ENCODE measurements around the gene SKIDA1. TPM values are rescaled to one million over a fixed set of nuclear protein-coding genes. Genes with fewer than 3 reads are reported as not detected.

The SKIDA1 gene
- total and polyA plus RNA-seq, 8 donors: under 0.01 to 2.7 (median 0.45) TPM; not detected in 1

DNA sequence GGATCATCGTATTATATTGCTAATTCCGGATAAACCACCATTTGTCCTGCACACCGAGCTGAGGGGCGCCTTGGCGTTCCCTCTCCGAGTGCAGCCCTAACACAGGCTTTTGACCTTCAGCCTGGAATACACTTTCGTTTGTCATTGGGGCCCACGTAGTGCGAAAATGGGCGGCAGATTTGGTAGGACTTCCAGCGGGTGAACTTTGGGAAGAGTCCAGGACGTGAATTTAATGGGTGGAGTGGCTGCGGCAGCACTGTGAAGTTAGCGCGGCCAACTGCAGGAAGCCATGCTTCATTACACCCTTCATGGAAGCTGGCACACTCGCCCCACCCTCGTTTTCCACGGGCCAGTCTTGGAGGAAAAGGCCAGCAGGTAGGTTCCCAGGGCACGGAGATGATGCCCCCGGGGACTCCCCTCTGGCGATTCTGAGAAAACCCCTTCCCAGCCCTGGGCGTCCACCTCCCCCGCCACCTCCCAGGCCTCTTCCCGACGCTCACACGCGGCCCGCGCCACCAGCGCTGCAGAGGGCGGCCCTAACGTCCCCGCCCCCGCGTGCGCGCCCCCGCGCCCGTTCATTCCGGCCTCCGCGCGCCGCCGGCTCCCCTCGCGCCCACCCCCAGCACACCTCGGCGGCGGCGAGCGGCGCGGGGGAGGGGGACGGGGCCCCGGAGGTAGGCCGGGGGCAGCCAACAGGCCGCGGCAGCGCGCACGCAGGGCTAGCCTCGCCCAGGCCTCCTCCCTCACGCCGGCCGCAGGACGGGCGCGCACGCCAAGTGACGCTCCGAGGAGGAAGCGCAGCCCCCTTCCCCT is 8.2 kb upstream of the SKIDA1 start, which contains the start of gene MLLT10:
Gene MLLT10 (plus strand): TSS at position 766 of the 813 bp plus-strand sequence. CDS start 413 bp downstream, outside the sequence.
- no peaks in the 10 kb centered on the region for H3K27me3 ChIP-seq
- H3K9me3 ChIP-seq: no peaks in the 10 kb centered on the region
- peaks cover 15 to 49% (median 30%) of the 10 kb centered on the region in 4 donors for H3K4me1 ChIP-seq
- intact Hi-C loops (cut with DNase I; ENCODE audit: low total_unique reads): no loop called here
- peak within 1 kb of the TSS; percentile 94 to 100 (median 98) for H3K27ac ChIP-seq
- TF ChIP-seq POLR2A (IDR thresholded peaks at IDR 0.05): peak in 1 of 4 donors; percentile 11
- TF ChIP-seq POLR2AphosphoS5 (IDR thresholded peaks at IDR 0.05): peak; percentile 42 to 81 (median 55)
- TF ChIP-seq, protein P1, sequence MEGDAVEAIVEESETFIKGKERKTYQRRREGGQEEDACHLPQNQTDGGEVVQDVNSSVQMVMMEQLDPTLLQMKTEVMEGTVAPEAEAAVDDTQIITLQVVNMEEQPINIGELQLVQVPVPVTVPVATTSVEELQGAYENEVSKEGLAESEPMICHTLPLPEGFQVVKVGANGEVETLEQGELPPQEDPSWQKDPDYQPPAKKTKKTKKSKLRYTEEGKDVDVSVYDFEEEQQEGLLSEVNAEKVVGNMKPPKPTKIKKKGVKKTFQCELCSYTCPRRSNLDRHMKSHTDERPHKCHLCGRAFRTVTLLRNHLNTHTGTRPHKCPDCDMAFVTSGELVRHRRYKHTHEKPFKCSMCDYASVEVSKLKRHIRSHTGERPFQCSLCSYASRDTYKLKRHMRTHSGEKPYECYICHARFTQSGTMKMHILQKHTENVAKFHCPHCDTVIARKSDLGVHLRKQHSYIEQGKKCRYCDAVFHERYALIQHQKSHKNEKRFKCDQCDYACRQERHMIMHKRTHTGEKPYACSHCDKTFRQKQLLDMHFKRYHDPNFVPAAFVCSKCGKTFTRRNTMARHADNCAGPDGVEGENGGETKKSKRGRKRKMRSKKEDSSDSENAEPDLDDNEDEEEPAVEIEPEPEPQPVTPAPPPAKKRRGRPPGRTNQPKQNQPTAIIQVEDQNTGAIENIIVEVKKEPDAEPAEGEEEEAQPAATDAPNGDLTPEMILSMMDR (IDR thresholded peaks at IDR 0.05): peak in 3 of 7 experiments; percentile 35 to 50 (median 39)
- TF ChIP-seq EP300 (IDR thresholded peaks at IDR 0.05): no peak
- H3K4me3 ChIP-seq: peak within 1 kb of the TSS; percentile 86 to 95 (median 88)
- peaks cover 0 to 23% (median 19%) of the 10 kb centered on the region in 4 donors for H3K36me3 ChIP-seq
- 0 to 1% (median 1%) methylated on average over 18 to 69 of the region's 74 CpGs for WGBS, 5 donors
- DNase-seq: peak; percentile 93 to 99

DNA sequence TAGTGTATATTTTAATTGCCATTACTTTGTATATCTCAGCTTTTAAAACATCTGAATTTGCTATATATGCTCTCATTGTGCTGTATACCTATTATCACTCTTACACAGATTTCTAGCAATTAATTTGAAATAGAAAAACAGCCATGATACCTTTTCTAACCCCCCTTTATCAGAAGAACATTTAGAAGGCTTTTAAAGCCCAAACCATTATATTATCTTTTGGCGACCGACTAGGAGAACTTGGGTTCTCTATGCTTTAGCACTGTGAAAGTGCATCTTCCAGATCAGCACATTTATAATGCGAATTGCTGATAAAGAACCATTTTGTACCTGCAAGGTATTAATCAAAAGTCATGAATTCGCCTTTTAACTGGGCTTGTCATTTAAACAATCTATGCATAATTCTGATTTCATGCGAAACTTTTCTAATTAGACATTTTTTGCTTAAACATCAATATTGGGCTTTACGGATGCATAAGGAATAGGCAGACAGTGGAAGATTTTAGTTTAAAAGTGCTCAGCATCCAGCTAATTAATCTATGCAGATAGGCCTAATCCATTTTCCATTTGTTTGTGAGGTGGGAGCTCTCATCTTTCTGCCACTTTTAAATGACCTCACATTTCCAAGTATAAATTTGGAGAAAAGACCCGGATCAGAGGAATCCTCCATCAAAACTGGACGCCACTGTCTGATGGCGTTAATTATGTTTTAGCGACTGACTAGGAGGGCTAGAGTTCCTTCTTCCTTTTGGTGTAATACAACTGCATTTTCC is 7.4 kb upstream of the SKIDA1 start:
- Histone ChIP-seq H3K36me3 (peaks cover 0 to 15% (median 11%) of the 10 kb centered on the region in 4 donors), H3K4me3 (peak overlapping the region; percentile 86 to 95 (median 88)), H3K27me3 (no peaks in the 10 kb centered on the region), H3K9me3 (no peaks in the 10 kb centered on the region), H3K27ac (peak overlapping the region; percentile 94 to 100 (median 98)), H3K4me1 (peaks cover 15 to 50% (median 33%) of the 10 kb centered on the region in 4 donors)
- peak in 1 of 2 donors; percentile 17 for DNase-seq
- intact Hi-C loops (cut with DNase I; ENCODE audit: low total_unique reads): no loop called here
- TF ChIP-seq POLR2AphosphoS5 (IDR thresholded peaks at IDR 0.05) (no peak), POLR2A (IDR thresholded peaks at IDR 0.05) (no peak), EP300 (IDR thresholded peaks at IDR 0.05) (no peak)
- TF ChIP-seq, protein P1 (IDR thresholded peaks at IDR 0.05): no peak
- 24 to 37% (median 31%) methylated on average over 10 of the region's 10 CpGs for WGBS, 5 donors

DNA sequence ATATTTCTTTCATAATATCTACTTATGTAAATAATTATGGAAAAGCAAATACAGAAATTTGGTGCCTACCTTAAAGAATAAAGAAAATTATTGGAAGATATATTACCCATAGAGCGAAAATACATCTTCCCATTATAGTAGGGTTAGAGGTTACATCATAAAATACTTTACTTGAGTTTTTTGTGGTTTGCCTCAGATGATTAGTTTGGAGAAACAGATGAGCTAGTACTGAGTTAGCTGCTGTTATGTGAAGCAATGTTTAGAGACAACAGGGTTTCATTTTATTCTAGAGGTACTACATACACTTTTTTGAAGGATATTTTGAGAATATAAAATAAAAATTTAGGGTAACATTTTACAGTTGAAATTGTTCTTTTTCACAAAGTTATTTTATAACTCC is 5.7 kb upstream of the SKIDA1 start:
- DNase-seq: peak in 1 of 2 donors; percentile 5
- WGBS, 5 donors: 67 to 83% (median 77%) methylated on average over 1 of the region's 1 CpG
- Histone ChIP-seq H3K9me3 (no peaks in the 10 kb centered on the region), H3K27me3 (peaks cover 0 to 16% (median 10%) of the 10 kb centered on the region in 3 donors), H3K27ac (peak overlapping the region in 2 of 5 donors; percentile 94 to 98), H3K36me3 (no peaks in the 10 kb centered on the region), H3K4me3 (no peak overlapping the region), H3K4me1 (peaks cover 23 to 51% (median 35%) of the 10 kb centered on the region in 4 donors)
- intact Hi-C loops (cut with DNase I; ENCODE audit: low total_unique reads): no loop called here
- no peak for TF ChIP-seq EP300 (IDR thresholded peaks at IDR 0.05)
- TF ChIP-seq, protein P1 (IDR thresholded peaks at IDR 0.05): no peak
- no peak for TF ChIP-seq POLR2A (IDR thresholded peaks at IDR 0.05)
- TF ChIP-seq POLR2AphosphoS5 (IDR thresholded peaks at IDR 0.05): no peak

DNA sequence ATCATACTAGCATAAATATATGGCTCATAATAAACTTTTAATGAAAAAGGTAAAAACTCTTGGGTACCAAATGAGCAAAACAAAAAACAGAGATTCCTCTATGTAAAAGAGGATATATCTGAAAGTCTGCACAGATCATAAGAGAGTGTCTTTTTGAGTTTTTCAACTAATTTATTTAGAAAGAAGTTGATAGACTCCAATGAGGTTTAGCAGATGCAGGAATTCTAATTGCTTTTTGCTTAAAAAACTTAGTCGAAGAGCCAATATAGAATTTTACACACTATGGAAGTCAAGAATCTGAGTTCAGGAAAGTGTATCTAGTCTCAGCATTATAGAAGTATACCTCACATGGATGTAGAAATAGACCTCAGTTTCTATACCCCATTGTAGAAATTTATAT is 5.2 kb upstream of the SKIDA1 start:
- Histone ChIP-seq H3K27ac (peak overlapping the region in 1 of 5 donors; percentile 94), H3K4me1 (peaks cover 24 to 45% (median 33%) of the 10 kb centered on the region in 4 donors), H3K27me3 (peaks cover 0 to 20% (median 10%) of the 10 kb centered on the region in 3 donors), H3K36me3 (no peaks in the 10 kb centered on the region), H3K4me3 (no peak overlapping the region), H3K9me3 (no peaks in the 10 kb centered on the region)
- no peak for DNase-seq
- intact Hi-C loops (cut with DNase I; ENCODE audit: low total_unique reads): no loop called here
- TF ChIP-seq EP300 (IDR thresholded peaks at IDR 0.05): no peak
- TF ChIP-seq POLR2AphosphoS5 (IDR thresholded peaks at IDR 0.05): no peak
- TF ChIP-seq, protein P1 (IDR thresholded peaks at IDR 0.05): no peak
- TF ChIP-seq POLR2A (IDR thresholded peaks at IDR 0.05): no peak
- 0 to 97% (median 42%) methylated on average over 1 of the region's 1 CpG for WGBS, 5 donors

Data from stomach (tissue), 9 donors.